Epithelial cell of esophagus (primary cell): ENCODE measurements around the gene ZNF709.
A peak's percentile ranks its signal among the peaks of the same experiment; 100 is the strongest.
"Not testable (repeated sequence)": the region's sequence is repeated elsewhere in the genome, so short reads cannot be mapped to it uniquely, and the experiment has no call there.

Experiments
- DNase-seq: peaks from one replicate; pipeline ENCODE4 v3.0.0; 2010; ENCODE audit warnings: low read depth
- H3K4me3 ChIP-seq: 2 replicates; pipeline ENCODE4 v1.5.1; 2011; ENCODE audit warnings: mild to moderate bottlenecking, low read length, control low read depth
- CTCF ChIP-seq: IDR thresholded peaks from 2 replicates; pipeline ENCODE4 v1.5.1; 2011; ENCODE audit warnings: low read depth, mild to moderate bottlenecking, low read length, control low read depth, inconsistent platforms; ENCODE audit not compliant: insufficient read depth; ENCODE audit errors: missing control alignments

ZNF709 gene

GRCh38 chr19:12495002-12495802 lies 10.6 kb upstream of the ZNF709 start:
- peak overlapping the region; percentile 49 for H3K4me3 ChIP-seq
- TF ChIP-seq CTCF: peak; percentile 26

GRCh38 chr19:12494260-12494860 lies 9.7 kb upstream of the ZNF709 start:
- no peak for TF ChIP-seq CTCF
- no peak for DNase-seq
- no peak overlapping the region for H3K4me3 ChIP-seq

More at GRCh38 chr19:12495002-12495802, 10.6 kb upstream of the ZNF709 start:
- DNase-seq: peak; percentile 81

GRCh38 chr19:12486265-12486783 lies 1.7 kb upstream of the ZNF709 start:
- not testable (repeated sequence) for DNase-seq

GRCh38 chr19:12485571-12485970 lies 955 bp upstream of the ZNF709 start:
- no peak for DNase-seq
- no peak overlapping the region for H3K4me3 ChIP-seq
- no peak for TF ChIP-seq CTCF

More at GRCh38 chr19:12486265-12486783, 1.7 kb upstream of the ZNF709 start:
- not testable (repeated sequence) for H3K4me3 ChIP-seq

GRCh38 chr19:12485052-12485416 lies 418 bp upstream of the ZNF709 start:
- H3K4me3 ChIP-seq: peak overlapping the region; percentile 85
- no peak for DNase-seq
- no peak for TF ChIP-seq CTCF

- no peak for DNase-seq
- H3K4me3 ChIP-seq: peak overlapping the region; percentile 85
- no peak for TF ChIP-seq CTCF
Observed at GRCh38 chr19:12484011-12484370, 625 bp downstream of the ZNF709 start.

GRCh38 chr19:12482509-12482886 lies 2.1 kb downstream of the ZNF709 start:
- no peak for TF ChIP-seq CTCF
- no peak for DNase-seq
- no peak overlapping the region for H3K4me3 ChIP-seq
